Fibroblast of peridontal ligament (primary cell): Measurements from ENCODE around the gene ABCA3.

Source experiments
- DNase-seq: peaks from one replicate; pipeline ENCODE4 v3.0.0-alpha.2; 2010; ENCODE audit errors: extremely low read depth

ABCA3 gene

DNA sequence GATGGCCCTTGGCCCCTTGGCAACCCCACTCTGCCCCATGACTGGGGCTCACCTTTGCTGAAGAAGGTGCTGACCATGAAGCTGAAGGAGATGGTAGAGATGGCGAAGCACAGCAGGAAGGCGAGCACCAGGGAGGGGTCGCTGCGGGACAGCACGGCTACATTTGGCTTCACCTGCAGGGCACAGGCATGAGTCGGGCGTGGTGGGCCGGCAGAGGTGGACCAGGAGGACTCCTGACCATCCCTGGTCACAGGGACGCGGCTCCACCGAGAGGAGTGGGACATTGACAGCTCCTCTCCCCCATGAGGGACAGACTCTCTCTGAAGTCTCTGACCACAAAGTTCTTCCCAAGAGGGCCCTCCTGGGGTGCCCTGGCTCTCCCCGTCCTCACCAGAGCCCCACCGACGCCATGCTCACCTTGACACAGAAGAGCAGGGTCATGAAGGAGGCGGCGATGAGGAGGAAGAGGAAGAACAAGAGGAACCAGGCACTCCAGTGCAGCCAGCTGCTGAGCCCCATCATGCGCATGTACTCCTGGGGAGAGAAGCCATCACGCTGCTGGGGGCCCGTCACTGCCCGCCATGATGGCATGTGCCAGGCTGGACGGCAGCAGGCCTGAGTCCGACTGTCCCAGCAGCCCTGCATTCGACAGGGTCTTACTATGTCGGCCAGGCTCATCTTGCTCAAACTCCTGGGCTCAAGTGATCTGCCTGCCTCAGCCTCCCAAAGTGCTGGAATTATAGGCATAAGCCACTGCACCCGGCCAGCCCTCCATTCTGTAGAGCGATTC lies 23.1 kb downstream of the ABCA3 start:
- DNase-seq, result no peak

DNA sequence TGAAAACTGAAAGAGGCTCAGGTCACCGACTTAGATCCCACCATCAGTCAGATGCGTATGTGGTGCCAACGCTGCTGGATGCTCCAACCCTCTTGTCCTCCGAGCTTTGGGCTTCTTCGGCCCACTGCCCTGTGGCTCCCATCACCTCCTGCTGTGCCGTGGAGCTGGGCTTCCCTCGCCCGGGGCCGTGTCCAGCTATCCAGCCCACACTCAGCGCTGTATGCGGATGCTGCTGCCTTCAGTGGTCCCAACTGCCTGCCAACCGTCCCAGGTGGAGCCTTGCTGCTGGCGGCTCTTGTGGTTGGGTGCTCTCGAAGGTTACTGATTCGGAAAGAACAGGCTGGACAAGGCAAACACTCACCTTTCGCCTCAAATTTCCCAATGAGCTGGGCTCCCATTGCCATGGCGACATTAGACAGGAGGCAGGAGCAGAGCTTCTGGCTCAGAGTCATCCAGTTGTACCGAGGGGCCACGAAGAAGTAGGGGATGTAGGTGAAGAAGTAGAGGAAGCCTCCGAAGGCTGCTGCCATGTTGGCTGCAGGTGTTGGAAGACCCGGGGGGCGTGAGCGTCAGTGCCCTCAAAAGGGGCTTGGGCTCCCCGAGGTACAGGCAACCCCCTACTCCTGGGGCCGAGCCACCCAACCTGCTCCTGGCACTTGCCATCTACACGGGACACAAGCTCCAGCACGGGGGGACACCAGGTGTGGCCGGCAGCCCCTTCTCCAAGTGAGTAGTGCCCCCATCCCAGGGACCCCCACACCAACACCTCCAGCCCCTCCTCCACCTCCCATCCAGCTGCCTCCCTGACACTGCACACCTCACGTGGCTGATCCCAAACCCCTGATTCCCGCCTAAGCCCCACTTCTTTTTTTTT lies 32.2 kb downstream of the ABCA3 start:
- no peak for DNase-seq

- DNase-seq, result no peak
These were observed 40.7 kb downstream of the ABCA3 start for GRCh38 chr16:2299915-2300192.

DNA sequence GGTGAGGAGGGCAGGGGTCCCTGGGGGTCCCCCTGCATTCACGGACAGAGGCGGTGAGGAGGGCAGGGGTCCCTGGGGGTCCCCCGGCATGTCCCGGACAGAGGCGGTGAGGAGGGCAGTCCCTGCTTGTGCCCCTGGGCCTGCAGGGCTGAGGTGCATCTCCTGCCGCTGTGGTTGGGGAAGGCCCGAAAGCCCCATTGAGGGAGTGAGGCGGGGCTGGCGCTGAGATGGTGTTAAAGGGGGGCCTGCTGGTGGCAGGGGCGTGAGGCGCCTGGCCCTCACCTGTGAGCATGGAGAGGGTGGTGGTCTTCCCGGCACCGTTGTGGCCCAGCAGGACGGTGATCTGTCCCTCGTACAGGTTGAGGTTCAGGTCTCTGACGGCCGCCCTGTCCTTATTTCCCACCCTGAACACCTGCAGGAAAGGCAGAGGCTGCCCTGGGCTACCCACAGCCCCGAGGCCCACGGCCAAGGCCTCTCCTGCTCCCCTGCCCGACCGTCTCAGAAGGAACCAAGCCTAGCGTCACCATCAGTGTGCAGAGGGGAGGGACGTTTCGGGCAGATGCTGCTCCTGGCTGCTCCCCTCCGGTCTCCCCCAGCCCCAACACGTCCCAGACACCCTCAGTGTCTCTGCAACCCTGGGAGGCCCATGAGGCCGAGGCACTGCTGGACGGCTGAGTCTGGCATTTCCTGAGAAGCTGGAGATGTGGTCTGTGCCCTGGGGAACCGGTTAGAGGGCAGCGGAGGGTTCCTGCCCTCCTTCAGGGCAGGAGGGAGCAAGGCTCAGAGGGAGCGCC lies 41.2 kb downstream of the ABCA3 start:
- DNase-seq, result no peak

- no peak for DNase-seq
These were observed 41.9 kb downstream of the ABCA3 start for GRCh38 chr16:2298621-2299020.

- no peak for DNase-seq
These were observed 43.0 kb downstream of the ABCA3 start for GRCh38 chr16:2297506-2297860.

- DNase-seq, result peak; percentile 8
These were observed 43.6 kb downstream of the ABCA3 start for GRCh38 chr16:2296661-2297505.

DNA sequence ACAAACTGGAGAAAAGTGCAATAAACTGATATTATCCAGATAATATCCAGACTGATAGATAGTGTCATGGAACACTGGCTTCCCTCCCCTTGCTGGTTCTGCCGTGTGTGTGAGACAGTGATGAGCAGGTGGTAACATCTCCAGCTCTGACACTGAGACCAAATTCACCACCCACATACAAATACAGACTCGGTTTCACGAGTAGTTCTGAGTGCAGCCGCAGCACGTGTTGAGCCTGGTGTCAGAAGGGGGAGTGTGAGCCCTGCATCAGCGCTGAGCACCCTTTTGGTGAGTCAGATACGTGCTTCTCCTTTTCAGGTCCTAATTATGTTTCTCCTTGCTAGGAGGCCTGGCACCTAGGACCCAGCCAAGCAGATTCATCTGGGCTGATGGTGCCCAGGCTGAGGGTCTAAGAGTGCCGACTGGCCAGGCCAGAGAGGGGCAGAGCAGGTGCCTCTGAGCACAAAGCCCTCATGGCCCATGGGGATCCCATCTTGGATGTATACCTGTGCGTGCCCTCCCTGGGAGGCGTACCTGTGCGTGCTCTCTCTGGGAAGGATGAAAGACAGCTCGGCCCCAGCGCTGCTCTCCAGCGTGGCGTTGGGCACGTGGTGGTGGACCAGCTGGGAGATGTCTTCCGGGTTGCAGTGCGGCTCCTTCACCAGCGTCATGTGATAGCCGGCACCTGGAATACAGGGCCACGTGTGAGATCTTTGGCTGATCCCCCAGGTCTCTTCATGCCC lies 45.3 kb downstream of the ABCA3 start:
- no peak for DNase-seq

GRCh38 chr16:2292221-2292620 lies 48.3 kb downstream of the ABCA3 start:
- no peak for DNase-seq

DNA sequence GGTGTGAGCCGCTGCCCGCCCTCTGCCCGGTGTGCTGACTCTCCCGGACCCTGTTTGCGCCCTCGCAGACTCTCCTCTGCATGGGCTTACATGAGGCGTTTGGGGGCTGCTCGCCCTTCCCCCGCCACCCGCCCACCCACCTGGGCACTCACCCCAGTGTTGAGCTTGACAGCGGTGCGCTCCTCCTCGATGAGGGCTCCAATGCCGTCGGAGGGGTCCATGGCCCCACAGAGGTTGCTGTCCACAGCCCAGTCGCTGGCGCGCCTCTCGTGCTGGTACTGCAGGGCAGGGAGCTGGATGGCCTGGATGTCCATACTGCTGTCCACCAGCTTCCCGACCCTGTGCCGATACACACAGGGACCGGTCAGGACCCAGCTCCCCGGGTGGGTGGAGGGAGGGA lies 51.2 kb downstream of the ABCA3 start:
- no peak for DNase-seq

- no peak for DNase-seq
These were observed 51.8 kb downstream of the ABCA3 start for GRCh38 chr16:2288726-2289125.

GRCh38 chr16:2287916-2288547 lies 52.5 kb downstream of the ABCA3 start:
- DNase-seq, result no peak

- DNase-seq, result no peak
These were observed 54.0 kb downstream of the ABCA3 start for GRCh38 chr16:2286550-2286949.

GRCh38 chr16:2285731-2286191 lies 54.8 kb downstream of the ABCA3 start:
- no peak for DNase-seq

DNA sequence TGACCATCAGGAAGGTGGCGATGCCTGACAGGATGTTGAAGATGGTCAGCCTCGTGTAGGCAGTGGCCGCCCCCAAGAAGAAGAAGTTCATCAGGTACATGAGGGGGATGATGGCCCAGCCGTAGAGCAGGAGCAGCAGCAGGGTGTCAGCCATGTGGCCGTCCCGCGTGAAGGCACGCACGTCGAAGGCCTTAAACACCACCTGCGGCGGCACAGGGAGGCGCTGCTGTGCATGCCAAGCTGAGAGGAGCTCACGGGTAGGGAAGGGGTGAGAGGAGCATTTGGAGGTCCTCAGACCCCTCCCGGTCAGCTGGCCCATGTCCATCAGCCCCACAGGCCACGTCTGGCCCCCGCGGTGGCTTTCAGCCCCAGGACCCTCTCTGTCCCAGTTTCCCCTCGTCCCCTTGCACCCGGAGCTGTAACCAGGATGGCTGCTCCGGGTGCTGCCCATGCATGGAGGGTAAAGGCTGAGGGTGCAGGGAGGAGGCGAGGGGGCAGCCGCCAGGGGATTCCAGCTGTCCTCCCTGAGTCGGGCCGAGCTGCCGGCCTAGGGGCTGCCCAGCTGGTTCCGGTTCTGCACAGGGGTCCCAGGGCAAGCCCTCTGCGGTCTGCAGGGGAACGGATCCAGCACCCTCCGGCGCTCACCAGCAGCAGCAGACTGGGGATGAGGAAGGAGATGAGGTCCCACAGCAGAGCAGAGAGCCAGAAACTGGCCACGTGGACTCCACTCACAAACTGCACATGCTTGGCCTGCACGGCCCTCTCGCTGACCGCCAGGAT lies 55.5 kb downstream of the ABCA3 start:
- no peak for DNase-seq

DNA sequence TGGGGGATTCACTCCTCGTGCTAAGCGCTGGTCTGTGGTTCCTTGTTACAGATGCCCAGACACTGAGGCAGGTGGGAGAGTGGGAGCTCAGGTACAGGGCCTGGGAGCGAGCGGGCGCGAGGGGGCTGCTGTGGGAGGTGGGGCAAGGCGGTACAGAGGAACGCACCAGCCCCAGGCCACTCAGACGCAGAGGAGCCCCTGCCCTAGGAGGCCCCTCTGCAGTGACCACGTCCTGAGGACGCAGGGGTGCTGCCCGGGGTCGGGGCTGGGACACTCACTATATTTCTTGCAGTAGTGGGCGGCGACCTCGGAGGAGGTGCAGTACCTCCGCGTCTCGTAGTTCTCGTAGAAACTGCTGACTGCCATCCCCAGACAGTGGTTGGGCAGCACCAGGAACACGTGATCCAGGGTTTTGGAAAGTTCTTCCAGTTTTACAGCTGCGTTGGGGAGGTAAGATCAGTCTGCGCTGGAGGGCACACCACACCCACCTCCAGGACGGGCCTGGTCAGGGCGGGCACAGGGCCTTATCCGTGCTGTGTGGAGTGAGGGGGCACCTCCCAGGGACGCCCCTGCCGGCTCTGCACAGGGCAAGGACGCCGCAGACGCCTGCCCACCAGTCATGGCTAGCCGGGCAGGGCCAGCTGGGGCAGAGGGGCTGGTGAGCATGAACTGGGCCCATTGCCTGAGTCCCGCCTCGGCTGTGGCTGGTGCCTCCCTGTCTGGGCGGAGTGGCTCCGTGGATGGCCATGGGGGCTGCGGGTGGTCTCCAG lies 56.3 kb downstream of the ABCA3 start:
- no peak for DNase-seq

GRCh38 chr16:2282866-2283555 lies 57.5 kb downstream of the ABCA3 start:
- DNase-seq, result no peak

GRCh38 chr16:2282262-2282661 lies 58.3 kb downstream of the ABCA3 start:
- DNase-seq, result no peak
